H1 (cell line): Measurements from ENCODE around the gene IQCN. TPM values are rescaled to one million over a fixed set of nuclear protein-coding genes. Genes with fewer than 3 reads are reported as not detected.

Experiments used
- RBBP5 ChIP-seq: IDR thresholded peaks from 2 replicates; pipeline ENCODE4 v1.7.1; 2012; ENCODE audit warnings: low read depth, mild to moderate bottlenecking, inconsistent platforms, low read length, moderate library complexity, borderline replicate concordance
- polyA plus RNA-seq, 7 experiments: library from polyadenylated mRNA; depleted of rRNA in 3 of 7; stranded (reverse) in 5 of 7; unstranded in 2 of 7; fragments of >200 nt in 5 of 7; fragments of 200-250 nt in 2 of 7; gene quantifications; 1 replicate in 5 of 7; 2 replicates in 1 of 7; 4 replicates in 1 of 7; pipeline versions ENCODE4 v1.2.1 to v1.2.3, GENCODE V29; 2011 to 2013; ENCODE audit warnings: missing spikeins in 2 of 7, mixed read lengths in 2 of 7
- total RNA-seq: library from RNA; stranded (reverse); fragmentation: NEBNext Ultra II Directional; extraction: Animal tissue kit (Norgen Biotek cat#: 25700); gene quantifications from 2 replicates; pipeline ENCODE4 v1.2.1, GENCODE V29; 2021

Gene IQCN
- total and polyA plus RNA-seq, 2 of the 8 experiments (the other 6 are each of a cell fraction or from before 2014, with no cell fraction given) = 0.36 to 1.0 TPM

GRCh38 chr19:18290302-18291018 lies 16.2 kb upstream of the IQCN start (continued):
- no peak for TF ChIP-seq RBBP5
- TF ChIP-seq, all 59 proteins: peak for 0
